ENCODE measurements around the gene NKX2-3.

The NKX2-3 gene

DNA sequence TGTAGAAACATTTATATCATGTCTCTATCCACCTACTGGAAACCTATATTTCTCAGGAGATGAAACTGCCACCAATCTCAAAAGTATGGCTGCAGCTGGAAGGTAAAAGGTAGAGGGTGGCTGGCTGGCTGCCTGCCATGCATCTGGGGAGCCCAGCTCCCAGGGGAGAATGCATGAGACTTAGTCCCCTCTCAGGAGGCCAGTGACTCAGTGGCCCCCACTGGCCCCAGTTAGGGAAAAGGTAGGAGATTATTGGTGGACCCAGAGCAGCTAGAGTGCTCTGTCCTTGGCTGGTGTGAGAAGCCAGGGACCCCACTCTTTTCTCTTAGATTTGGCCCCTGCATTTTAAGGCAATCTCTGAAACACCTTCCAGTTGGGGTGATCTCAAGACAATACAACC, 6.8 kb upstream of the NKX2-3 start:
- DNase-seq: no peak

DNA sequence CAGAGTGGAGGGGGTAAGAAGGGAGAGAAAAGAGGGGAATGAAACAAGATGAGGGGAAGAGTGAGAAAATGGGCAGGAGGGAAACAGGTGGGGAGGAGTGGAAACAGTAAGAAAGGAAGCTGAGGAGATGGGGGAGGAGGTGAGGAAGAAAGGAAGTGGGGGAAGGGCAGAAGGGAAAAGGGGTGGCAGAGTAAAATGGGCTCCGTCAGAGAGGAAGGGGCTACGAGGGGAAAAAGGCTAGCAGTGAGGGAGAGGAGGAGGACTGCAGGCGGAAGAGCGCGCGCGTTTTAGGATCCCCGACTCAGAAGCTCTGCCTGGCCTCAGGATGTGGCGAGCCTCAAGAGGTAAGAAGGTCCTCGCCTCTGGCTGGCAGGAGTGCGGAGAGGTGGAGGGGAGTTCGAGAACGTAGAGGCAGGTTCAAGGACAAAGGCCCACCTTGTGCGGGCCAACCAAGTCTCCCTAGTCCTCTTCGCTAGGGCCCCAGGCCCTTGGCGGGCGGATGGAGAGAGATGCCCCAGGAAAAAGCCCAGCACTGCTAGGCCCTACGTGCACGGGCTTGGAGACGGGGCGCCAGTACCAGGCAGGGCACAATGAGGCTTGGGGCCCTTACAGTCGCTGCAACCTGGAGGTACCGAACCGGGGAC, 5.8 kb upstream of the NKX2-3 start:
- DNase-seq: no peak

DNA sequence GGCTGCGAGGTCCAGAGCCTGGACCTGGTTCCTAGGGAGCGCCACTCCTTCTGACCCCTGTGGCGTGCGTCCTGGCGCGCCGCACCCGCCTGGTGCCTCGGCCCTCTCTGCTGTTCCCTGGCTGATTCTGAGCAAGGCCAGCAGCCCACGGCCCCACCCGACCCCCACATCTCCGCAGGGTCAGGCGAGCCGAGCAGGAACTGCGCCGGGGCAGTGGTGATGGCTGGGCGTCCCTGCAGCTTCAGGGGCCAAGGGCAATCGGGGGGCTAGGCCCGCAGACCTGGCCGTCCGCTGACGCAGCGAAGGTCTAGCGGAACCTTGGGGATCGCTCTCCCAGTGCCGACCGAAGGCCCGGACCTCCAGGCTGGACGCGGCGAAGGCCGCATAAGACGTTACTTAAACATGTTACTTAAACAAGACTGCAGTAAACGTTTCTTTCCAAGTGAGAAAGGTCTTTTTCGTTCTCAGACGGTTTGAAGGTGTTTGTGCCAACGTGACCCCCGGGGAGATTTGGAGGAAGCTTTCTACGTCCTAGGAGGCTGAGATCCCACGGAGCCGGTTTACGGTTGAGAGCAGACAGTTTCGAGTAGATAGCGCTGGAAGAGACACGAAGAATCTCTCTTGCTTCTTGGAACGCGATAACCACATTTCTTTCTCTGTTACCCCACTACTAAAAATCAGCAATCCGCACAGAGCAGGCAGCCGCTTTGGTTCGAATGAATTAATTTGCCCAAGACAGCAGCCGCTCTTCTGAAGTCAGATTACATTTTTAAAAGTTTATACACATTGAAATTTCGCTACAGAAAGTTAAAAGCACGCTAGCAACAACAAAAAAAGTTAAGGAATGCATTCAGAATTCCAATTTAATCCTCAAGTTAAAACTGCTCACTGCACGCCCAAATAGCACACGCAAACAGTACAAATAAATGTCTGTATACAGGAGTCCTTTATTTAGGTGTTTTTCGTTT, 4.9 kb upstream of the NKX2-3 start:
- DNase-seq: no peak

DNA sequence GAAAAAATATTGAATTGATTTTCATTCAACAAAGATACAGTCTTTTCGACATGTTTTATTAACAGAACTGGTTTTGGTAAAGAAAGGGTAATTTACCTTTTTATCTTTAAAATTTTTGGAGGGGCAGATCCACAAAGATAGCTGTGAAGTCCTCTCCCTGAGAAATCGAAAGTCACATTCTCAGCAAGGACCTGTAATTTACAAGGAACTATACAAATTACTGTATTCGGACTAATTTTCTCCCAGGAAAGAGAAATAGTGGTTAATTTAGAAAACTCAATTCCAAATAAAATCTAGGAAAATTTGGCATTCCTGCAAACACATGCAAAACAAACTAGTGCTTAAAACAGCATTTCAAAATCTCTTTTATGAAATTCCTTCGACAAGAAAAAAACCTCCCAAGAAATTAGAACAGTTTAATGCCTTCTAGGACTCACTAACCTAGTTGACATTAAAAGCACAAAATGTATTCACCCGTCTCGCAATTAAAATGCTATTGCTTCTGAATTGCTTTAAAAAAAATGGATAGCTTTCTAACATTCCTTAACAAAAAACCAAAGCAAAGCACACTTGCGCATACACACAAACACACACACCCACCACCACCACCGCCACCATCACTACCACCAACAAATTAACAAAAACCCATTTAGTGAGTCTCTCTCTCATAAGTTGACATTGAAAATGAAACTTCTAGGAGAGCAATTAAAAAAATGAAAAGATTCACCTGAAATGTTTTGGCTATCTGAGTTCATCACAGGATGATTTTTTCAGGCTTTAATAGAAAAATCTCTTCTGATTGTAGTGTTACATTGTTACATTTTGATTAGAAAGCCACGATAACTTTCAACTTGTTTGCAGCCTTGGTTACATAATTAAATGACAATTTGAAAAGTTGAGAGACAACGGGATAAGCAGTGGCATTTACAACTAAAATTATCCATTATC, 4.0 kb upstream of the NKX2-3 start:
- DNase-seq: no peak

DNA sequence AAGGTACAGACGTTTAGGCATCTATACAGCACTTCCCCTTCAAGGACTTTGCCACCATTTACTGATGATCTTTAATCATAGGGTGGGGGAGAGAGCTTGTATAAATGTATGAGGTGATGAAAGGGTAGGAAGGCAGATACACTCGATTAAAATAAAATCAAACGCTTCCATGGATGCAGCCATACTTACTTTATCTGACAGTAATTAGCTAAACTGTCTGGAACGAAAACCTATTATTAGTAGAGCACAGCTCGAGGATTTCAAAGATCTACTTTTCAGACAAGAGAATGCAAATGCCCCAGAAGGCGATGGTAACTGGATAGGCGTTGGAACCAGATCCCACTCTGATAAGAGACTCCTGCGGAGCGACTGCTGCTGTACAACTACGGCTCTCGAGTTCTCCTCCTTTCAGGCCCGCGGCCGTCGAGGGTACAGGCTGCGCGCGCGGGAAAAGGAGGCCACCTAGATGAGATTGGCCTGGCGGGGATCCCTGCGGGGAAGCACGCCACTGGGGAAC, 3.1 kb upstream of the NKX2-3 start:
- no peak for DNase-seq

DNA sequence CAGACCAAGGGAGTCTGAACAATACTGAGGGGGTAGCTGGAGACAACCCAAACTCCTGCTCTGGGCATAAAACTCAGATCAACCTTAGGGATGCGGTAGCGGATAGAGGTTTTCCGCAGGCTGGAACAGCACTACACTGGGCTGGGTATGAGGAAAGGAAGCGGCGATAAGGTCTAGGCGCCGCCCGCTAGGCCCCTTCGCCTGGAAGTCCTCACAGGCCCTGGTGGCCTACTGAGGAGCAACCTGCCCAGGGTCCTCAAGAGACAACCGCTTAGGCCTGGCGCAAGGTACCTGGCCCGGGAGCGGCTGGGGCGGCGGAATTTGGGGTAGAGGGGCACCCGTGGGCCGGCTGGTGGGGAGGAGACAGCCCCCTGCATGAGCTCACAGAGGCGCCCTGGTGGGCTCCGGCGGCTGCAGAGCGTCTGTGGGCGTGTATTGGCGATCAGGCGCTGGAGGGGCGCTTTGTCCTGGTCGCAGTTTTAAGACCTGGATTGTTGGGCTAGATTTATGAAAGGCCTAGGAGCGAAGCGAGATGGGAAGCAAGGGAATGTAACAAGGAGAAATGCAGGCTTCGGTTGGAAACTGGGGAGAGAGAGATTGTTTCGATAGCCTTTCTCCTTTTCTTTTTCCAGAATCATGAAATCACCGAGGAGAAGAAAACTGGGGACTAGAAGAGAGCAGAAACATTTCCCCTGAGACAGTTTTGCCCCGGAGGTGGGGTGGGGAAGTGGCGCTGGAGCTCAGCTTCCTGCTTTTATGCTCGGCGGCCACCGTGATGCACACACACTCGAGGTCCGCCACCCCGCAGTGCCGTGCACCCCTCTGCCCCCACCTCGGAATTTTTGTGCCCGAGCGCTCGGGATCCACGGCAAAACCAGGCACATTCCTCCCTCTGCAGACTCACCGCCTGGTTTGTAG, 2.4 kb upstream of the NKX2-3 start:
- no peak for DNase-seq

DNA sequence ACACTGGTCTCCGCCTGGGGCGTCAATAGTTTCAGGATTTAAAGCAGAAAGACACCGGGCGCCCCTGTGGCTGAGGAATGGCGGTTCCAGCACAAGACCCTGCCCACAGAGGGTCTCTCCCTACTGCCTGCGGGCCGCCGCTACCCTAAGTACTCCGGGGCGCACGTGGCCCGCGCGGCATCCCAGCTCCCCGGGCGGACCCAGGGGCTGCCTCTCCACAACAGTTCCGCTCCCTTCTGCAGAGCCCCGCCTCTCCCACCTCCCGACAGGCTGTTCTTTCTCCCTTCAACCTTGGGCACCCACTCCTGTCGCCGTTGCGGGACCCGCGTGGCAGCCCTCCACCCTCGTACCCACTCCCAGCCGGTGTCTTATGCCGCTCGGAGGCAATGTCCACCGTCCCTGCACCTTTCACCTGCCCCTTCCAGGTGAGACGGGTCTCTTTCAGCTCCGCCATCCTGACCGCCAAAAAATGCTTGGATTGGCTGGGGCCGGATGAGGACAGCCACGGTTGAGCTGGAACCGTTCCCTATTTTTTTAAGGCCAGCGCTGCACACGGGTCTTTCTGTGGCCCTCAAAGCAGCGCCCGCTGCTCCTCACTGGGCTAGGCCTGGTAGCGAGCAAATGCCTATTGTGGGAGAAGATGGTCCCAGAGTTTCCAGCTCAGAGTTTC, 1.6 kb upstream of the NKX2-3 start:
- no peak for DNase-seq

DNA sequence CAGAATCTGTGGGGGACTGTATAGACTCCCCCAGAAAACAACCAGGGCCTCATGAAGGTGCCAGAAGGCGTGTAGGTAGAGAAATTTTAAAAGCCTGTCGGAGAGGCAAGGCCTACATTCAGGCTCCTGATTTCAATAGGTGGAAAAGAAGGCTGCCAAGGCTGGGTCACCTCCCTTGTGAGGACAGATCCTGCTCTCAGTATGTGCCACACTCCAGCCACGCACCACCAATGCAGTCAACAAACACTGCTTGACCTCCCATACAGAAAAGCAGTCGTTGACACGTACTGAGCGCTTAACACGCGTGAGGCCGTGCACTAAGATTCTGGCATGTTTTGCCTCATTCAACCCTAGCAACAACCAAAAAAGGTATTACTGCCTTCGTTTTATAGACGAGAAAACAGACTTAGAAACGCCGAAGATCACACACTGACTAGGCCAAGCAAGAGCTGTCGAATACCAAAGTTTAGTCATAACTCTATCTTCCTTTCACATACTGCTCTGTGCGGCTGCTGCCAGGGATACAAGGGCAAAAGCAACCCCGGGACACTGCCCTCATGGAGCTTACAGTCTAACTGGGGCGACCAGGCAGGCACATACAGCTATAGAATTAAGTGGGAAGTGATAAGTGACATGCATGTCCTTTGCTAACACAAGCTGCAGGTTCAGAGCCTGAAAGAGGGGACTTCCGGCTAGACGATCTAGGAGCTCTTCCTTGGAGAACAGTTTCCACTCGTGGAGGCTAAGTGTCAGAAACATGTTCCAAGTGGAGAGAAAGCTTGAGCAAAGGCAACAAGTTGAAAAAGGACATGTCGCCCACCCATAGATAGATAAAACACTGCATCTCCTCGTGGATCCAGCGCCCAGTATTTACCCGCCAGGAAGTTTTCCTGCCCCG, 797 bp upstream of the NKX2-3 start:
- DNase-seq: no peak

DNA sequence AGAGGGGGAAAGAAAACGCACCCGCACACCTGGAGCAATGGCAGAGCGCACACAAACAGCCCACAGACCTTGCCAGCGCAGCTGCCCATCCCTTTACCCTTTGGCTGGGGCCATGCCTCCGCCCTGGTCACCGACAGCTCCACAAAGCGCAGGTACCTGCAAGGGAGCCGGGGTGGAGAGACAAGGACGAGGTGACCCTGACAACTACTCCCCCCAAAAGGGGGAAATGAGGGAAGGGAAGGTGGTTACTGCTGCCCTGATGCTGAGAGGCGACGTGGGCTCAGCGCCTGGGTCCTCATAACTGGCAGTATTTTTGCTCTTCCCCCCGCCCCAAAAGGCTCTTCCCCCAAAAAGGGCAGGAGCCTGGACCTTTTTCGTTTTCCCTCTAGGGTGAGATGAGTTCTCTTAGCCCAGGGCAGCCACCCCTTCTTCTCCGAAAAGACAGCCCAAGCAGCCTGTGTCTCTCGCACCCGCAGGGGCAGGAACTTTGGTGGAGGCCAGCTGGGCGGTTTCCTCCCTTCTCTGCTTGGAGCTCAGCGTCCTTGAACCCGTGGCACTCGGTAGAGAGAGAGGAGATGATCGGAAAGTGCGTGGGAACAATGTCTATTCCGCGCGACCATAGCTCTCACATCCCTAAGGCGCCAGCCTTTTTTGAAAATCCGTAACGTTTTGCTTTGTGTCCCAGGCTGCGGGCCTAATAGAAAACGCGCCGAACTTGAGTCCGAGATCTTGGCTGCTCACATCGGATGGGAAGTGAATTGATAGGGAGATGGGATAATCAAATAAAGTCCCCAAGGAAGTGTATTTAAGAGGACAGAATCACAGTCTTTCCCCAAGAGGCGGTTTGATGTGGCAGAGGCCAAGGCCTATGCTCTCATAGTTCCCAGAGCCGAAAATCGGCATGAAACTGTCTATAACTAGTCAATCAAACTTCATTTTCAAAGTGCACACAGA, 1.0 kb downstream of the NKX2-3 start:
- no peak for DNase-seq

DNA sequence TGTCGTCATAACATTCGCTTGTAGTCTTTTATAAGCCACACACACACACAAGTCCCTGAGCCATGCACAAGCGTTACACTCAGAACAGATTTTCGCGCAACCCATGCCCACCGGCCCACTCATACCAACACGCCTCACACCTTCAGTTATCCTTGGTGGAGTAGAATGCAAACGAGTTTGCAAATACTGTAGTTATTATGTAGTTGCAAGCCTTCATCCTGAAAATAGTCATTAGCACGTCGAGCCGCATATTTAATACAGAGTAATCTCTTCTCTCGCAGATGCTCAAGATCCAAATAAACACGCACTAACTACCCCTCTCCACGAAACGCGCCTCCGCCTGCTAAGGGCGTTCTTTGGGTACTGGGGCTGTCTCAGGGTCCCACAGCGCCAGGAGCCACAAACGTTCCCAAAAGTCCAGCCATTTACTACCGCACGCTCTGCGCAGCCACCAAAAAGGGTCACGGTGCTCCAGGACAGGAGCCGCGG, 1.8 kb downstream of the NKX2-3 start:
- no peak for DNase-seq

DNA sequence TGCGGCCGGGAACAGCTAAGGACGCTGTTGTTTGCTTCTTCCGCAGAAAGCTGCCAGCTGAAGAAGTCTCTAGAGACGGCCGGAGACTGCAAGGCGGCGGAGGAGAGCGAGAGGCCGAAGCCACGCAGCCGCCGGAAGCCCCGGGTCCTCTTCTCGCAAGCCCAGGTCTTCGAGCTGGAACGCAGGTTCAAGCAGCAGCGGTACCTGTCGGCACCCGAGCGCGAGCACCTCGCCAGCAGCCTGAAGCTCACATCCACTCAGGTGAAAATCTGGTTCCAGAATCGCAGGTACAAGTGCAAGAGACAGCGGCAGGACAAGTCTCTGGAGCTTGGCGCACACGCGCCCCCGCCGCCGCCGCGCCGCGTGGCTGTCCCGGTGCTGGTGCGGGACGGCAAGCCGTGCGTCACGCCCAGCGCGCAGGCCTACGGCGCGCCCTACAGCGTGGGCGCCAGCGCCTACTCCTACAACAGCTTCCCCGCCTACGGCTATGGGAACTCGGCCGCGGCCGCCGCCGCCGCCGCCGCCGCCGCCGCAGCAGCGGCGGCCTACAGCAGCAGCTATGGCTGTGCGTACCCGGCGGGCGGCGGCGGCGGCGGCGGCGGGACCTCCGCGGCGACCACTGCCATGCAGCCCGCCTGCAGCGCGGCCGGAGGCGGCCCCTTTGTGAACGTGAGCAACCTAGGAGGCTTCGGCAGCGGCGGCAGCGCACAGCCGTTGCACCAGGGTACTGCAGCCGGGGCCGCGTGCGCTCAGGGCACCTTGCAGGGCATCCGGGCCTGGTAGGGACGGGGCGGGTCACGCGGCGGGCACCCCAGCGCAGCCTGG, 2.4 kb downstream of the NKX2-3 start:
- peak in 1 of 56 donors; percentile 3 for DNase-seq

DNA sequence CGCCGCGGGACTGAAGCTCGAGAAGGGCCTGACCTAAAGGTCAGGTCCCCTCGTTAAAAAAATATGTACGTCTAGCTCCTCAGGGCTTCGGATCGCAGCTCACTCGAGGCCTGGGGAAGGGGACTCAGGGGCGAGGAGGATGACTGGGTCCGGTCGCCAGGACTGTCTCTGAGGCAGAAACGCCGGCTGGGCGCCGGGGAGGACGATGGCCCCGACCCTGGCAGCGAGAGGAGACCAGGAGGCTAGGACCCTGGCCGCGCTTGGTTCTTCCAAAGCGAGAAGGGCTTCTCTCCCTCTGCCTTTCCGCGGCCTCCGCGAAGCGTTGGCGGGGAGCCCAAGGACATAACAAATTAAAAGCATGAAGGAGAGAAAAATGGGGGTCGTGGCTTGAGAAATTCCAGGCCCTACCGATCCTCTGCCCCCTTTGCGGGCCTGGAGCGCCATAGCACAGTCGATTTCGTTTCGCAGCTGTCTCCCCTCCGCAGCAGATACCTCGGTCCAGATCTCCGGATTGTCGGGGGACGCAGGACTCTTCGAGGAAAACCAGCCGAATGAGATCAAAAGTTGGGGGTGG, 3.1 kb downstream of the NKX2-3 start:
- DNase-seq: no peak

DNA sequence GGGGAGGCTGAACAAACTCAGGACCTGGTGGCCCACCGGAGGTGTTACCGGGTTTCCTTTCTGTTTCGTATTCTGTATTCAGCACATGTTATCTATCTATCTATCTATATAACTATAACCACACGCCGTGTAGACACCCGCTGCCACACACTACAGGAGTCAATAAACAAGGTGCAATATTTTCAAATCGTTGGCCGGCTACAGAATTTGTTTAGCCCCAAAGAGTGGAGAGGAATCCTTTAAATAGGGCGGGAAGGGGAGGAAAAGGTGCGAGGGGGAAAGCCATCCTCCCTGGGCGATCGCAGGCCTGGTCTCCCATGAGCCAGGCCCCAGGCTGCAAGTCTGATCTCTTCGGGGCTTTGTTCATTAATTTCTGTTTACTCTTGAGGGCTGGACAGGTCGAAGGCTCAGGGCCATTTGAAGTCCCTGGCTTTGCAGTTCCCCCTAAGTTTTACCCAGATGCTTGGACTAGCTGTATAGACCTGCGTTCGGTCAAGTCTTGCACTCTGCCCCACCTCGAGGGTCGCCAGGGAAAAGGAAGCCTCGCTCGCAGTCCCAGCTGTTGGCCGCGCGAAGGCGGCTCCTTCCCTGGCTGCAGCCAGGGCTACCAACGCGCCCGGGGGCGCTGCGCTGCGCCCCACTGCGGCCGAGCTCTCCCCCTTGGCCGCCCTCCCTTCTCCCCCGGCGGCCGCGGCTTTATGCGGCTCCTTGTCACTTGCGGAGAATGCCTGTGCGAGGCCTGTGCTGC, 3.8 kb downstream of the NKX2-3 start:
- no peak for DNase-seq

DNA sequence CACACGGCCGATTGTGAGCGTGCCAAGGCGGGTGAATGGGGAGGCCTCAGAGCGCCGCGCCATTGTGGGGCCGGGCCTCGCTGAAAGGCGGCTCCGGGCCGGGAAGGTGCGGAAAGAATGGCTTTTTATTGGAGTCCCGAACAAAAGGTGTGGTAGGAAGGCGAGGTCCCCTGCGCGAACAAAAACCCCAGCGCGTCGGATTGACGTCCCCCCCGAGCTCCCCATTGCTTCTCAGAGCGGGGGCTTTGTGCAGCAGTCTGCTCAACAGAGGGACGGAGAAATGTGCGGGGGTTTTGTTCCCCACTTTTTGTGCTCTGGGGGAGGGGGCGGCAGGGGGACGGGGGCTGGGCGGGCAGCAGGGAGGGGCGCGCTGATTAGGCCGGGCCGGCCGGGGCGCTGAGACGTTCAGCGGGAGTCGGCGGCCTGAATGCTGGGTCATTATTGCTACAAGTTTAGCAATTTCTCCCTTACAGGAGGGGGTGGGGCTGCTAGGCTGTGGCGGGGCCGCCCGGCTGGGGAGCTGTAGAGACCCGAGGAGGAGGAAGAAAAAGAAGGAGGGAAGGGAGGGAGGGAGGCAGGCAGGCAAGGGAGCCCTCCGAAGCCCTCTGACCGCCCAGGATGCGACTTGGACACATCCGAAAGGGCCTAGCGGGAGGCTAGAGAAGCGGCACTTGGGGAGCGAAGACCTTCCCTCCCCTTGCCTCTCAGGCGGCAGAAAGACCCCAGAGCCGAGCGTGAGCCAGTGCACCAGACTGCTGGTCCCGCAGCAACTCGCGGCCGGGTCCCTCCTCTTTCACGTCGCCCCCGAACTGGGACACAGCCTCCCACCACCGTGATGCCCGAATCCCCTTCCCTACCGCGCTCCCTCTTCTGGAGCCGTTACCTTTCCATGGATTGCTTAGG, 4.6 kb downstream of the NKX2-3 start:
- no peak for DNase-seq

Measured in nucleus accumbens (tissue), 56 donors.